Trophoblast cell (in vitro differentiated cells and primary cell): ENCODE measurements around the gene CYTH3.

Source experiments
- DNase-seq, 2 donors: peaks; one replicate each; pipeline ENCODE4 v3.0.0-alpha.2; 2016
- H2AFZ ChIP-seq: 2 replicates; pipeline ENCODE4 v1.6.1; 2013; ENCODE audit warnings: low read length, moderate library complexity, mild to moderate bottlenecking; ENCODE audit not compliant: insufficient read depth, poor library complexity
- H2AK5ac ChIP-seq: 2 replicates; pipeline ENCODE4 v1.6.1; 2013; ENCODE audit warnings: mild to moderate bottlenecking, low read length
- H2BK120ac ChIP-seq: 2 replicates; pipeline ENCODE4 v1.6.1; 2013; ENCODE audit warnings: low read length, mild to moderate bottlenecking, moderate library complexity; ENCODE audit not compliant: insufficient read depth, poor library complexity
- H2BK12ac ChIP-seq: 2 replicates; pipeline ENCODE4 v1.6.1; 2013; ENCODE audit warnings: mild to moderate bottlenecking, low read length, moderate library complexity
- H2BK5ac ChIP-seq: 2 replicates; pipeline ENCODE4 v1.6.1; 2013; ENCODE audit warnings: low read length, low read depth, moderate library complexity, mild to moderate bottlenecking; ENCODE audit not compliant: poor library complexity
- H3K14ac ChIP-seq: 2 replicates; pipeline ENCODE4 v1.6.1; 2013; ENCODE audit warnings: mild to moderate bottlenecking, low read length
- H3K18ac ChIP-seq: 2 replicates; pipeline ENCODE4 v1.6.1; 2013; ENCODE audit warnings: mild to moderate bottlenecking, low read length
- H3K23ac ChIP-seq: 2 replicates; pipeline ENCODE4 v1.6.1; 2013; ENCODE audit warnings: low read length
- H3K27ac ChIP-seq: 2 replicates; pipeline ENCODE4 v1.5.1; 2013; ENCODE audit warnings: low read depth, mild to moderate bottlenecking, inconsistent platforms, low read length, moderate library complexity
- H3K27me3 ChIP-seq: 2 replicates; pipeline ENCODE4 v1.6.1; 2013; ENCODE audit warnings: inconsistent platforms, mild to moderate bottlenecking, low read length, moderate library complexity; ENCODE audit not compliant: insufficient read depth
- H3K36me3 ChIP-seq, 2 experiments: 1 replicate in 1 of 2; 2 replicates in 1 of 2; pipeline ENCODE4 v1.6.1; 2013; ENCODE audit warnings: low read length in 2 of 2, mild to moderate bottlenecking in 2 of 2, moderate library complexity in 1 of 2; ENCODE audit not compliant: insufficient read depth in 2 of 2, control insufficient read depth in 1 of 2
- H3K4ac ChIP-seq: 2 replicates; pipeline ENCODE4 v1.6.1; 2013; ENCODE audit warnings: low read depth, mild to moderate bottlenecking, low read length, moderate library complexity
- H3K4me1 ChIP-seq, 2 experiments: 1 replicate in 1 of 2; 2 replicates in 1 of 2; pipeline ENCODE4 v1.6.1; 2013; ENCODE audit warnings: low read length in 2 of 2, mild to moderate bottlenecking in 2 of 2, moderate library complexity in 1 of 2; ENCODE audit not compliant: insufficient read depth in 2 of 2, control insufficient read depth in 1 of 2
- H3K4me2 ChIP-seq: 2 replicates; pipeline ENCODE4 v1.6.1; 2013; ENCODE audit warnings: inconsistent platforms, mild to moderate bottlenecking, low read length, moderate library complexity
- H3K4me3 ChIP-seq: 2 replicates; pipeline ENCODE4 v1.5.1; 2013; ENCODE audit warnings: mild to moderate bottlenecking, low read depth, low read length, inconsistent platforms
- H3K79me1 ChIP-seq: one replicate; pipeline ENCODE4 v1.6.1; 2013; ENCODE audit warnings: low read length
- H3K79me2 ChIP-seq: 2 replicates; pipeline ENCODE4 v1.6.1; 2013; ENCODE audit warnings: low read length, mild to moderate bottlenecking; ENCODE audit not compliant: control insufficient read depth, insufficient read depth, poor library complexity
- H3K9ac ChIP-seq: 2 replicates; pipeline ENCODE4 v1.6.1; 2013; ENCODE audit warnings: mild to moderate bottlenecking, low read length
- H3K9me3 ChIP-seq: 2 replicates; pipeline ENCODE4 v1.6.1; 2013; ENCODE audit warnings: low read depth, mild to moderate bottlenecking, control low read depth, inconsistent platforms, low read length; ENCODE audit not compliant: insufficient read depth
- H4K12ac ChIP-seq: 2 replicates; pipeline ENCODE4 v1.6.1; 2013; ENCODE audit warnings: low read depth, mild to moderate bottlenecking, low read length, moderate library complexity
- H4K8ac ChIP-seq: 2 replicates; pipeline ENCODE4 v1.6.1; 2013; ENCODE audit warnings: low read depth, mild to moderate bottlenecking, low read length, moderate library complexity
- H4K91ac ChIP-seq: one replicate; pipeline ENCODE4 v1.6.1; 2013; ENCODE audit warnings: low read depth, mild to moderate bottlenecking, low read length, moderate library complexity
- WGBS: extraction: QIAGEN DNeasy Blood & Tissue Kit; methylation state at CpG from one replicate; pipeline ENCODE4 v1.1.7; 2013; ENCODE audit warnings: missing lambda C conversion rate; ENCODE audit not compliant: insufficient read length, insufficient coverage; ENCODE audit errors: extremely low coverage; 5-methylcytosine and 5-hydroxymethylcytosine counted together

CYTH3 gene

DNA sequence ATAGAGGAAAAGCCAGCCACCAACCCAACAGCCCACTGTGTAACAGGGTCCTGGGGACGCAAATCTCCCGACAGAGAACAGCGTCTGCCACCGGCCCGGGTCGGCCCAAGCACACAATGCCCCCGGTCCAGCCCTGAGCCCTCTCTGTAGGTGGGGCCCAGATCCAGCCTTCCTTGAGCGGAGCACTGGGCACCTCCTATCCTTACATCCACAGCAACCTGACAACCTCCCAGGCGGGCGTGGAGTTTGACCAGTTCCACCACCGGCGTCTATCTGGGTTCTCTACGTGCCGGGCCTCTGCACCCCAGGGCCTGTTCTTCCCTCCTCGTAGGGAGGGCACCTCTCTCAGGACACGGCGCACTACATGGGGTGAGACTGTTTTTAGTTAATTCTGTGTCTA lies 109.0 kb downstream of the CYTH3 start:
- no peak overlapping the region for H2BK120ac ChIP-seq
- no peak overlapping the region for H2BK5ac ChIP-seq
- H3K4ac ChIP-seq, result no peak overlapping the region
- H4K91ac ChIP-seq, result no peak overlapping the region
- no peak for DNase-seq
- no peak overlapping the region for H3K14ac ChIP-seq
- H2BK12ac ChIP-seq, result no peak overlapping the region
- H4K8ac ChIP-seq, result no peak overlapping the region
- WGBS, result no CpG with 5 or more reads among the region's 17 CpGs
- no peak overlapping the region for H3K4me3 ChIP-seq
- no peak overlapping the region for H2AK5ac ChIP-seq
- no peak overlapping the region for H4K12ac ChIP-seq
- H3K18ac ChIP-seq, result no peak overlapping the region
- peaks cover 2% of the 10 kb centered on the region for H3K9me3 ChIP-seq
- H3K4me1 ChIP-seq, result peaks cover 0 to 3% of the 10 kb centered on the region in 2 experiments
- H3K36me3 ChIP-seq, result peaks cover 42 to 50% of the 10 kb centered on the region in 2 experiments
- H2AFZ ChIP-seq, result no peak overlapping the region
- H3K4me2 ChIP-seq, result no peak overlapping the region
- H3K23ac ChIP-seq, result no peak overlapping the region
- no peaks in the 10 kb centered on the region for H3K79me2 ChIP-seq
- no peaks in the 10 kb centered on the region for H3K27me3 ChIP-seq
- H3K27ac ChIP-seq, result no peak overlapping the region
- no peaks in the 10 kb centered on the region for H3K79me1 ChIP-seq
- H3K9ac ChIP-seq, result no peak overlapping the region

DNA sequence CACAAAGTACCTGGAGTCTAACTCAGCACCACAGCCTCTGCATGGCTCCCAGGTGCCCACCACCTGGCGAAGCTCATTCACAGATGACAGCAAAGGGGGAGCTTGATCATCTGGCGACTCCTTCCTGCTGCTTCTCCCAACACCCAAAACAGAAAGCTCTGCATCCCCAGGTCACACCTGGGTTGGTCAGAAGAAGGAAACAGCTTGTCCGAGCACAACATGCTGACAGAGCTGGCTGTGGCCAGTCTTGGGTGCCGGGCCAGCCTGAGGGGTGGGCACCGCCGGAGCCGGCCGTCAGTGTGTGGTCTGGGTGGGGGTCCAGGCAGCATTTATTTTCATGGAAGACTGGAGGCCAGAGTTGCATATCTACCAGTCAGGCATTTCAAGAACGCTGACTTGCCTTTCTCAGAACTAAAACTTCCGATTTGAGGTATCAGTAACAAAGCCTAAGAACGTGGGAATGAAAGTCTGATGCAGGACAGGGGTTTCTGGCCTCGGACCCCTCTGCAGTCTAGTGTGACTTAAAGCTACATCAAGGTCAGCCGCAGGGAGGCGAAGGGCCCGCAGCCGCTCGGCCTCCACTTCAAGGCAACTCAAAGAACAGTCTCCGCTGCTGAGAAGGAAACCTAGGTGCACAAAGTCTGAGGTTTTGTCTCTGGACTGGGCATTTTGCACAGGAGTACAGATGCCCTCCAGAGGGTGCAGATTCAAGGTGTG lies 109.6 kb downstream of the CYTH3 start:
- Histone ChIP-seq H4K8ac (no peak overlapping the region), H2AFZ (no peak overlapping the region), H2BK120ac (no peak overlapping the region), H3K4me3 (no peak overlapping the region), H3K27me3 (no peaks in the 10 kb centered on the region), H3K9ac (no peak overlapping the region), H3K4me2 (no peak overlapping the region), H2BK5ac (no peak overlapping the region), H3K27ac (no peak overlapping the region), H3K4ac (no peak overlapping the region), H3K36me3 (peaks cover 46 to 54% of the 10 kb centered on the region in 2 experiments), H3K79me2 (no peaks in the 10 kb centered on the region), H2AK5ac (no peak overlapping the region), H3K9me3 (peaks cover 2% of the 10 kb centered on the region), H3K18ac (no peak overlapping the region), H3K4me1 (peaks cover 0 to 3% of the 10 kb centered on the region in 2 experiments), H4K91ac (no peak overlapping the region), H3K79me1 (no peaks in the 10 kb centered on the region), H3K23ac (no peak overlapping the region), H3K14ac (no peak overlapping the region), H2BK12ac (no peak overlapping the region), H4K12ac (no peak overlapping the region)
- no peak for DNase-seq
- WGBS, result no CpG with 5 or more reads among the region's 18 CpGs

DNA sequence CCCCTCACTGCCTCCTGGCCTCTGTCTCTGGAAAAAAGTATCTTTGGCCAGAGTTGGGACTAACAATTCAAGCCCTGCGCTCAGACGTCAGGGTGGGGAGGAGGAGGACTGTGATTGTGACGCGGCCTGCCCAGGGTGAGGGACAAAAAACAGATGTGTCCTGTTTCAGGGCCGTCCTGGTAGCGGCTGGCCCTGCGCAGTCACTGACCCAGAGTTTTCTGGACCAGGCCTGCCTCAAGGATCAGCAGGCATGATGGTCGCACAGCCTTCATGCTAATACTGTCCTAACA lies 110.1 kb downstream of the CYTH3 start:
- Histone ChIP-seq H3K23ac (no peak overlapping the region), H3K27me3 (no peaks in the 10 kb centered on the region), H3K9ac (no peak overlapping the region), H4K8ac (no peak overlapping the region), H3K18ac (no peak overlapping the region), H2BK12ac (no peak overlapping the region), H4K91ac (no peak overlapping the region), H3K14ac (no peak overlapping the region), H2BK120ac (no peak overlapping the region), H3K79me2 (no peaks in the 10 kb centered on the region), H3K27ac (no peak overlapping the region), H2BK5ac (no peak overlapping the region), H3K9me3 (peaks cover 2% of the 10 kb centered on the region), H3K4me3 (no peak overlapping the region), H3K36me3 (peaks cover 51 to 57% of the 10 kb centered on the region in 2 experiments), H3K4ac (no peak overlapping the region), H3K79me1 (no peaks in the 10 kb centered on the region), H2AK5ac (no peak overlapping the region), H3K4me1 (peaks cover 0 to 3% of the 10 kb centered on the region in 2 experiments), H3K4me2 (no peak overlapping the region), H4K12ac (no peak overlapping the region), H2AFZ (no peak overlapping the region)
- WGBS, result no CpG with 5 or more reads among the region's 8 CpGs
- no peak for DNase-seq

GRCh38 chr7:6161463-6162330 lies 110.7 kb downstream of the CYTH3 start:
- Histone ChIP-seq H3K14ac (no peak overlapping the region), H3K4me1 (no peaks in the 10 kb centered on the region), H4K12ac (no peak overlapping the region), H3K18ac (no peak overlapping the region), H3K27ac (no peak overlapping the region), H3K9ac (no peak overlapping the region), H3K4ac (no peak overlapping the region), H2BK5ac (no peak overlapping the region), H2AFZ (no peak overlapping the region), H2BK120ac (no peak overlapping the region), H3K23ac (no peak overlapping the region), H3K79me2 (no peaks in the 10 kb centered on the region), H3K27me3 (no peaks in the 10 kb centered on the region), H3K4me2 (no peak overlapping the region), H3K4me3 (no peak overlapping the region), H3K36me3 (peaks cover 55 to 62% of the 10 kb centered on the region in 2 experiments), H2AK5ac (no peak overlapping the region), H3K9me3 (peaks cover 2% of the 10 kb centered on the region), H4K91ac (no peak overlapping the region), H2BK12ac (no peak overlapping the region), H4K8ac (no peak overlapping the region), H3K79me1 (no peaks in the 10 kb centered on the region)
- no CpG with 5 or more reads among the region's 15 CpGs for WGBS
- DNase-seq, result no peak
